ENCODE data around the gene DDAH1.
"Not testable (repeated sequence)": the region's sequence is repeated elsewhere in the genome, so short reads cannot be mapped to it uniquely, and the experiment has no call there.

The DDAH1 gene

GRCh38 chr1:85465099-85465785 is at the start of gene DDAH1:
DDAH1 (minus strand) TSS chr1:85465159; CDS start chr1:85465045, 114 bp downstream.
- H3K4me1 Mint-ChIP-seq (ENCODE audit: low read depth): no peaks in the 10 kb centered on the region
- H3K27me3 Mint-ChIP-seq: peaks cover 71% of the 10 kb centered on the region
- no peak within 1 kb of the TSS for H3K27ac Mint-ChIP-seq
- peak within 1 kb of the TSS; percentile 47 for H3K4me3 Mint-ChIP-seq
- H3K9me3 Mint-ChIP-seq: peaks cover 4% of the 10 kb centered on the region
- H3K36me3 Mint-ChIP-seq (ENCODE audit: low read depth): no peaks in the 10 kb centered on the region

GRCh38 chr1:85513998-85514397 is 49.0 kb upstream of the DDAH1 start:
- not testable (repeated sequence) for H3K36me3 Mint-ChIP-seq (ENCODE audit: low read depth); H3K27ac Mint-ChIP-seq; H3K9me3 Mint-ChIP-seq; H3K4me3 Mint-ChIP-seq; H3K4me1 Mint-ChIP-seq (ENCODE audit: low read depth)
- H3K27me3 Mint-ChIP-seq: peaks cover 13% of the 10 kb centered on the region

- no peaks in the 10 kb centered on the region for H3K36me3 Mint-ChIP-seq (ENCODE audit: low read depth)
- peaks cover 36% of the 10 kb centered on the region for H3K27me3 Mint-ChIP-seq
- H3K4me3 Mint-ChIP-seq: no peak overlapping the region
- no peak overlapping the region for H3K27ac Mint-ChIP-seq
- no peaks in the 10 kb centered on the region for H3K9me3 Mint-ChIP-seq
- no peaks in the 10 kb centered on the region for H3K4me1 Mint-ChIP-seq (ENCODE audit: low read depth)
Observed at GRCh38 chr1:85504417-85504816, 39.5 kb upstream of the DDAH1 start.

GRCh38 chr1:85502625-85503083 is 37.7 kb upstream of the DDAH1 start:
- Mint-ChIP-seq H3K36me3 (ENCODE audit: low read depth) (no peaks in the 10 kb centered on the region), H3K9me3 (no peaks in the 10 kb centered on the region), H3K27me3 (peaks cover 32% of the 10 kb centered on the region), H3K4me1 (ENCODE audit: low read depth) (no peaks in the 10 kb centered on the region), H3K27ac (no peak overlapping the region), H3K4me3 (no peak overlapping the region)

GRCh38 chr1:85502171-85502570 is 37.2 kb upstream of the DDAH1 start:
- H3K4me1 Mint-ChIP-seq (ENCODE audit: low read depth): no peaks in the 10 kb centered on the region
- peaks cover 32% of the 10 kb centered on the region for H3K27me3 Mint-ChIP-seq
- H3K4me3 Mint-ChIP-seq: no peak overlapping the region
- H3K36me3 Mint-ChIP-seq (ENCODE audit: low read depth): no peaks in the 10 kb centered on the region
- H3K9me3 Mint-ChIP-seq: no peaks in the 10 kb centered on the region
- no peak overlapping the region for H3K27ac Mint-ChIP-seq

GRCh38 chr1:85501355-85501898 is 36.5 kb upstream of the DDAH1 start:
- Mint-ChIP-seq H3K36me3 (ENCODE audit: low read depth) (no peaks in the 10 kb centered on the region), H3K4me3 (no peak overlapping the region), H3K27ac (no peak overlapping the region), H3K9me3 (no peaks in the 10 kb centered on the region), H3K27me3 (peaks cover 32% of the 10 kb centered on the region), H3K4me1 (ENCODE audit: low read depth) (no peaks in the 10 kb centered on the region)

GRCh38 chr1:85496941-85497582 is 32.1 kb upstream of the DDAH1 start:
- H3K4me1 Mint-ChIP-seq (ENCODE audit: low read depth): no peaks in the 10 kb centered on the region
- H3K9me3 Mint-ChIP-seq: no peaks in the 10 kb centered on the region
- H3K4me3 Mint-ChIP-seq: no peak overlapping the region
- no peaks in the 10 kb centered on the region for H3K36me3 Mint-ChIP-seq (ENCODE audit: low read depth)
- H3K27me3 Mint-ChIP-seq: peaks cover 28% of the 10 kb centered on the region
- H3K27ac Mint-ChIP-seq: no peak overlapping the region

GRCh38 chr1:85495556-85495955 is 30.6 kb upstream of the DDAH1 start:
- H3K4me3 Mint-ChIP-seq: no peak overlapping the region

GRCh38 chr1:85494904-85495266 is 29.9 kb upstream of the DDAH1 start:
- Mint-ChIP-seq H3K4me1 (ENCODE audit: low read depth) (no peaks in the 10 kb centered on the region), H3K27ac (no peak overlapping the region), H3K4me3 (no peak overlapping the region), H3K9me3 (no peaks in the 10 kb centered on the region), H3K36me3 (ENCODE audit: low read depth) (no peaks in the 10 kb centered on the region), H3K27me3 (peaks cover 12% of the 10 kb centered on the region)

More at GRCh38 chr1:85495556-85495955, 30.6 kb upstream of the DDAH1 start:
- no peak overlapping the region for H3K27ac Mint-ChIP-seq
- H3K36me3 Mint-ChIP-seq (ENCODE audit: low read depth): no peaks in the 10 kb centered on the region
- peaks cover 19% of the 10 kb centered on the region for H3K27me3 Mint-ChIP-seq
- no peaks in the 10 kb centered on the region for H3K4me1 Mint-ChIP-seq (ENCODE audit: low read depth)
- H3K9me3 Mint-ChIP-seq: no peaks in the 10 kb centered on the region

- Mint-ChIP-seq H3K36me3 (ENCODE audit: low read depth) (no peaks in the 10 kb centered on the region), H3K9me3 (no peaks in the 10 kb centered on the region), H3K27me3 (peaks cover 10% of the 10 kb centered on the region), H3K27ac (no peak overlapping the region), H3K4me1 (ENCODE audit: low read depth) (no peaks in the 10 kb centered on the region), H3K4me3 (no peak overlapping the region)
Observed at GRCh38 chr1:85494074-85494903, 29.3 kb upstream of the DDAH1 start.

GRCh38 chr1:85490270-85490985 is 25.5 kb upstream of the DDAH1 start:
- Mint-ChIP-seq H3K36me3 (ENCODE audit: low read depth) (no peaks in the 10 kb centered on the region), H3K9me3 (no peaks in the 10 kb centered on the region)

GRCh38 chr1:85488126-85488525 is 23.2 kb upstream of the DDAH1 start:
- Mint-ChIP-seq H3K27ac (no peak overlapping the region), H3K4me1 (ENCODE audit: low read depth) (no peaks in the 10 kb centered on the region), H3K4me3 (no peak overlapping the region), H3K36me3 (ENCODE audit: low read depth) (no peaks in the 10 kb centered on the region), H3K27me3 (peaks cover 20% of the 10 kb centered on the region), H3K9me3 (no peaks in the 10 kb centered on the region)

More at GRCh38 chr1:85490270-85490985, 25.5 kb upstream of the DDAH1 start:
- peaks cover 20% of the 10 kb centered on the region for H3K27me3 Mint-ChIP-seq
- H3K27ac Mint-ChIP-seq: no peak overlapping the region
- H3K4me3 Mint-ChIP-seq: no peak overlapping the region
- no peaks in the 10 kb centered on the region for H3K4me1 Mint-ChIP-seq (ENCODE audit: low read depth)

GRCh38 chr1:85485516-85485915 is 20.6 kb upstream of the DDAH1 start:
- no peak overlapping the region for H3K4me3 Mint-ChIP-seq
- no peaks in the 10 kb centered on the region for H3K4me1 Mint-ChIP-seq (ENCODE audit: low read depth)
- peaks cover 24% of the 10 kb centered on the region for H3K27me3 Mint-ChIP-seq
- H3K27ac Mint-ChIP-seq: no peak overlapping the region
- no peaks in the 10 kb centered on the region for H3K36me3 Mint-ChIP-seq (ENCODE audit: low read depth)
- H3K9me3 Mint-ChIP-seq: no peaks in the 10 kb centered on the region

GRCh38 chr1:85484716-85485115 is 19.8 kb upstream of the DDAH1 start:
- Mint-ChIP-seq H3K27ac (no peak overlapping the region), H3K4me3 (no peak overlapping the region)

More at GRCh38 chr1:85484716-85485115, 19.8 kb upstream of the DDAH1 start:
- no peaks in the 10 kb centered on the region for H3K36me3 Mint-ChIP-seq (ENCODE audit: low read depth)
- no peaks in the 10 kb centered on the region for H3K9me3 Mint-ChIP-seq
- H3K27me3 Mint-ChIP-seq: peaks cover 30% of the 10 kb centered on the region
- no peaks in the 10 kb centered on the region for H3K4me1 Mint-ChIP-seq (ENCODE audit: low read depth)
